ENCODE measurements around the gene C2CD4A. TPM values are rescaled to one million over a fixed set of nuclear protein-coding genes. Genes with fewer than 3 reads are reported as not detected.

The C2CD4A gene
- polyA plus RNA-seq, 4 donors: 1.0 to 2.3 TPM; not detected in 2

GRCh38 chr15:62099094-62099601, 32.4 kb downstream of the C2CD4A start:
- peaks cover 0 to 1% (median 0%) of the 10 kb centered on the region in 3 donors for H3K4me1 ChIP-seq (ENCODE audit: control insufficient read depth in 3 of 3, insufficient read depth in 2 of 3, low read depth in 1 of 3, low read length in 2 of 3)
- 55 to 72% (median 69%) methylated on average over 7 of the region's 7 CpGs for WGBS, 3 donors
- H3K9me3 ChIP-seq (ENCODE audit: control insufficient read depth in 2 of 2, insufficient read depth in 1 of 2, low read depth in 1 of 2, low read length in 1 of 2): no peaks in the 10 kb centered on the region
- no peaks in the 10 kb centered on the region for H3K27me3 ChIP-seq (ENCODE audit: control insufficient read depth in 3 of 3, insufficient read depth in 3 of 3, low read length in 3 of 3)
- DNase-seq: no peak
- FAIRE-seq: no peak
- H3K4me3 ChIP-seq (ENCODE audit: low read depth in 1 of 3, low read length in 3 of 3): no peak overlapping the region
- no peaks in the 10 kb centered on the region for H3K36me3 ChIP-seq (ENCODE audit: control insufficient read depth in 3 of 3, insufficient read depth in 2 of 3, low read depth in 1 of 3, low read length in 3 of 3)
- peak overlapping the region in 1 of 3 donors; percentile 52 for H3K27ac ChIP-seq (ENCODE audit: low read depth in 1 of 3, low read length in 2 of 3)

- no peaks in the 10 kb centered on the region for H3K36me3 ChIP-seq (ENCODE audit: control insufficient read depth in 3 of 3, insufficient read depth in 2 of 3, low read depth in 1 of 3, low read length in 3 of 3)
- FAIRE-seq: no peak
- peaks cover 0 to 6% of the 10 kb centered on the region in 2 donors for H3K9me3 ChIP-seq (ENCODE audit: control insufficient read depth in 2 of 2, insufficient read depth in 1 of 2, low read depth in 1 of 2, low read length in 1 of 2)
- no peak overlapping the region for H3K4me3 ChIP-seq (ENCODE audit: low read depth in 1 of 3, low read length in 3 of 3)
- 88 to 93% (median 92%) methylated on average over 7 of the region's 7 CpGs for WGBS, 3 donors
- peaks cover 3 to 12% (median 4%) of the 10 kb centered on the region in 3 donors for H3K4me1 ChIP-seq (ENCODE audit: control insufficient read depth in 3 of 3, insufficient read depth in 2 of 3, low read depth in 1 of 3, low read length in 2 of 3)
- DNase-seq: no peak
- H3K27me3 ChIP-seq (ENCODE audit: control insufficient read depth in 3 of 3, insufficient read depth in 3 of 3, low read length in 3 of 3): no peaks in the 10 kb centered on the region
- H3K27ac ChIP-seq (ENCODE audit: low read depth in 1 of 3, low read length in 2 of 3): no peak overlapping the region
Measured at GRCh38 chr15:62103431-62103830, 36.7 kb downstream of the C2CD4A start.

- Histone ChIP-seq H3K4me1 (ENCODE audit: control insufficient read depth in 3 of 3, insufficient read depth in 2 of 3, low read depth in 1 of 3, low read length in 2 of 3) (peaks cover 3 to 15% (median 4%) of the 10 kb centered on the region in 3 donors), H3K27ac (ENCODE audit: low read depth in 1 of 3, low read length in 2 of 3) (no peak overlapping the region), H3K9me3 (ENCODE audit: control insufficient read depth in 2 of 2, insufficient read depth in 1 of 2, low read depth in 1 of 2, low read length in 1 of 2) (peaks cover 0 to 6% of the 10 kb centered on the region in 2 donors), H3K27me3 (ENCODE audit: control insufficient read depth in 3 of 3, insufficient read depth in 3 of 3, low read length in 3 of 3) (no peaks in the 10 kb centered on the region), H3K36me3 (ENCODE audit: control insufficient read depth in 3 of 3, insufficient read depth in 2 of 3, low read depth in 1 of 3, low read length in 3 of 3) (no peaks in the 10 kb centered on the region), H3K4me3 (ENCODE audit: low read depth in 1 of 3, low read length in 3 of 3) (no peak overlapping the region)
- FAIRE-seq (no peak), DNase-seq (no peak)
- 72 to 84% (median 80%) methylated on average over 3 of the region's 3 CpGs for WGBS, 3 donors
Measured at GRCh38 chr15:62104401-62104800, 37.6 kb downstream of the C2CD4A start.

DNA sequence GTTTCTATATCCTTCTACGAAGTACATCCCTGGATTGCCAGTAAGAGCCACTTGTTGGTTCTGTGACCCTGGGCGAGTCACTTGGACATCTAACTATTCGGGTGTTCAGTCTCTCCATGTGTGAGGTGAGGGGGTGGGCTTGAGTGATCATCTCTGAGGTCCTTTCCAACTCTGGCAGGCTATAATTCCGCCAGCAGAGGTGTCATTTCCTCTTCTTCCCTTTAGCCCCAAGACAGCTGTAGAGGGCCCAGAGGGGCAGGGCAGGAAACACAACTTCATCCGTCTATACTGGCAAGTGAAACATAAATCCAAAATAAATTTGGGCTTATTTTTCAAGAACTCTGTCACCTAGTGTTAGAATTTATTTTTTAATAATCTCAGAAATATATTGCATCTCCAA, 38.1 kb downstream of the C2CD4A start:
- no peak for FAIRE-seq
- 63 to 80% (median 78%) methylated on average over 5 of the region's 5 CpGs for WGBS, 3 donors
- no peaks in the 10 kb centered on the region for H3K36me3 ChIP-seq (ENCODE audit: control insufficient read depth in 3 of 3, insufficient read depth in 2 of 3, low read depth in 1 of 3, low read length in 3 of 3)

DNA sequence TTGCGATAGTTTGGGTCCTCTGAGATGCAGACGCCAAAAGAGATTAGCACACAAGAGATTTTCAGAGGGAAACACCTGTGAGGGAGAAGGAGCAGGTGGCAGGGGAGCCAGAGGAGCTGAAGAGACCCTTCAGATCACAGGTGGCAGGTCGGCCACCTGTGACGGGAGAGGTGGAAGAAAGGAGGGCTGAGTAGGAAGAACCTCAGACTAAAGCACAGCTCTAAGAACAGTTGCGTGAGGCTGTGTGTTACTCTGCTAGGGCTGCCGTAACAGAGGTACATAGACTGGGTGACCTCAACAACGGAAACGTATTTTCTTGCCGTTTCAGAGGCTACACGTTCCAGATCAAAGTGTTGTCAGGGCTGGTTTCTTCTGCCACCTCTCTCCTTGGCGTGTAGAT, 38.5 kb downstream of the C2CD4A start:
- no peak for DNase-seq
- Histone ChIP-seq H3K27ac (ENCODE audit: low read depth in 1 of 3, low read length in 2 of 3) (no peak overlapping the region), H3K27me3 (ENCODE audit: control insufficient read depth in 3 of 3, insufficient read depth in 3 of 3, low read length in 3 of 3) (no peaks in the 10 kb centered on the region), H3K4me3 (ENCODE audit: low read depth in 1 of 3, low read length in 3 of 3) (no peak overlapping the region), H3K9me3 (ENCODE audit: control insufficient read depth in 2 of 2, insufficient read depth in 1 of 2, low read depth in 1 of 2, low read length in 1 of 2) (peaks cover 0 to 6% of the 10 kb centered on the region in 2 donors), H3K4me1 (ENCODE audit: control insufficient read depth in 3 of 3, insufficient read depth in 2 of 3, low read depth in 1 of 3, low read length in 2 of 3) (peaks cover 4 to 20% (median 7%) of the 10 kb centered on the region in 3 donors), H3K36me3 (ENCODE audit: control insufficient read depth in 3 of 3, insufficient read depth in 2 of 3, low read depth in 1 of 3, low read length in 3 of 3) (no peaks in the 10 kb centered on the region)
- no peak for FAIRE-seq
- WGBS, 3 donors: 88 to 93% (median 92%) methylated on average over 11 of the region's 11 CpGs

More for the DNA sequence above, 38.1 kb downstream of the C2CD4A start:
- Histone ChIP-seq H3K4me3 (ENCODE audit: low read depth in 1 of 3, low read length in 3 of 3) (no peak overlapping the region), H3K4me1 (ENCODE audit: control insufficient read depth in 3 of 3, insufficient read depth in 2 of 3, low read depth in 1 of 3, low read length in 2 of 3) (peaks cover 3 to 17% (median 4%) of the 10 kb centered on the region in 3 donors), H3K27ac (ENCODE audit: low read depth in 1 of 3, low read length in 2 of 3) (no peak overlapping the region), H3K27me3 (ENCODE audit: control insufficient read depth in 3 of 3, insufficient read depth in 3 of 3, low read length in 3 of 3) (no peaks in the 10 kb centered on the region), H3K9me3 (ENCODE audit: control insufficient read depth in 2 of 2, insufficient read depth in 1 of 2, low read depth in 1 of 2, low read length in 1 of 2) (peaks cover 0 to 6% of the 10 kb centered on the region in 2 donors)
- DNase-seq: no peak

DNA sequence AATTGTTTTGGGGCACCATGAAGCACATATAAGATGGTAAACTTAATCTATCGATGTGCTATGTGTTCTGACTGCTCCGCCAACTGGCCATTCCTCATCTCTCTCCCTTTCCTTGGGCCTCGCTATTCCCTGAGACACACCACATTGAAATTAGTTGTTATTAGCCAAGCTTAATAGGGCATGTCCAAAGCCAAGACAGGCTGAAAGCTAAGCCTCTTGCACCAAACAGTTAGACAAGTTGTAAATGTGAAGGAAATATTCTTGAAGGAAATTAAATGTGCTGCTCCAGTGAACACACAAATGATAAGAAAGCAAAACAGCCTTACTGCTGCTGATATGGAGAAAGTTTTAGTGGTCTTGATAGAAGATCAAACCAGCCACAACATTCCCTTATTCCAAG, 39.3 kb downstream of the C2CD4A start:
- FAIRE-seq (no peak), DNase-seq (no peak)
- Histone ChIP-seq H3K4me3 (ENCODE audit: low read depth in 1 of 3, low read length in 3 of 3) (no peak overlapping the region), H3K4me1 (ENCODE audit: control insufficient read depth in 3 of 3, insufficient read depth in 2 of 3, low read depth in 1 of 3, low read length in 2 of 3) (peaks cover 7 to 29% (median 7%) of the 10 kb centered on the region in 3 donors), H3K36me3 (ENCODE audit: control insufficient read depth in 3 of 3, insufficient read depth in 2 of 3, low read depth in 1 of 3, low read length in 3 of 3) (no peaks in the 10 kb centered on the region), H3K27ac (ENCODE audit: low read depth in 1 of 3, low read length in 2 of 3) (no peak overlapping the region), H3K9me3 (ENCODE audit: control insufficient read depth in 2 of 2, insufficient read depth in 1 of 2, low read depth in 1 of 2, low read length in 1 of 2) (peaks cover 0 to 6% of the 10 kb centered on the region in 2 donors), H3K27me3 (ENCODE audit: control insufficient read depth in 3 of 3, insufficient read depth in 3 of 3, low read length in 3 of 3) (no peaks in the 10 kb centered on the region)
- WGBS, 3 donors: 96 to 99% (median 98%) methylated on average over 3 of the region's 3 CpGs

DNA sequence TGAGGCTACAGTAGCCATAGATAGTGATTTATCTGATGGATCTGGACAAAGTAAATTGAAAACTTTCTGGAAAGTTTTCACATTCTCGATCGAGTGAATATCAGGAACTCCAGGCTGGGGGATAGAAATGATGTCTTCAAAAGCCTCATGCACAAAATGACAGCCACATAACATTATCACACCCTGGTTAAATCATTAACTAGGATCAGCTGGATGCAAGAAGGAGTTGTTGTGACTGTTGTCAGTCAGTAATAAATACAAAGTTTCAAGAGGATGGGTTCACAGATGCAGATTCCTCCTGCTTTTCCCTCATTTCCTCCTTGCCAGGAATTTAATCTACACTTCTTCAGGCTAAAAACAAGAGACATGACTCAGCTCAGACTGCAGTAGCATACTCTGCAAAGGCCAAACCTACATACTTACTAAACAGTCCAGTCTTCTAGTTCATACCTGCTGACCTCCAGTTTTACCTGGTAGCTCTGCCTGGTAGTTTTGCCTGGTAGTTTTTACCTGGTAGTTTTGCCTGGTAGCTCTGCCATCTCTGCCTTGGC, 40.9 kb downstream of the C2CD4A start:
- peaks cover 0 to 6% of the 10 kb centered on the region in 2 donors for H3K9me3 ChIP-seq (ENCODE audit: control insufficient read depth in 2 of 2, insufficient read depth in 1 of 2, low read depth in 1 of 2, low read length in 1 of 2)
- no peak for FAIRE-seq
- H3K27me3 ChIP-seq (ENCODE audit: control insufficient read depth in 3 of 3, insufficient read depth in 3 of 3, low read length in 3 of 3): no peaks in the 10 kb centered on the region
- H3K4me3 ChIP-seq (ENCODE audit: low read depth in 1 of 3, low read length in 3 of 3): no peak overlapping the region
- peak overlapping the region in 1 of 3 donors; percentile 54 for H3K27ac ChIP-seq (ENCODE audit: low read depth in 1 of 3, low read length in 2 of 3)
- peaks cover 7 to 37% (median 9%) of the 10 kb centered on the region in 3 donors for H3K4me1 ChIP-seq (ENCODE audit: control insufficient read depth in 3 of 3, insufficient read depth in 2 of 3, low read depth in 1 of 3, low read length in 2 of 3)
- WGBS, 3 donors: 10 to 60% (median 37%) methylated on average over 2 of the region's 2 CpGs
- no peaks in the 10 kb centered on the region for H3K36me3 ChIP-seq (ENCODE audit: control insufficient read depth in 3 of 3, insufficient read depth in 2 of 3, low read depth in 1 of 3, low read length in 3 of 3)
- DNase-seq: peak; percentile 53 to 74

DNA sequence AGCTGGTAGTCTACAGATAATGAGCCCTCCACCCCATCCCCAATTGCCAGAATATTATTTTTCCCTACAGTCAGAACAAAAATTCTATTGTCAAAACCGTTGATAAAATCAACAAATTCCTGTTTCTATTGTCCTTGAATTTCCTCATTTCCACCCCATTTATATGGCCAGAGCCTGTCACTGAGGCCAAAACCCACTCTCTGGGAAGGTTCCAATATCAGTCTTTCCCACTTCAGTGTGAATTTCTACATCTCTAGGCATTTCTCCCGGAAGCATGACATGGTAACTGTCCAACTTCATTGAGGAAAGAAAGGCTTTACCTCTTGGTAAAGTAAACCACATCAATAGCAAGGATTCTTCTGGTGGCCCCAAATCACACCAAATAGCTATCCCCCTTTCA, 41.6 kb downstream of the C2CD4A start:
- 56 to 65% (median 62%) methylated on average over 2 of the region's 2 CpGs for WGBS, 3 donors
- Histone ChIP-seq H3K36me3 (ENCODE audit: control insufficient read depth in 3 of 3, insufficient read depth in 2 of 3, low read depth in 1 of 3, low read length in 3 of 3) (no peaks in the 10 kb centered on the region), H3K9me3 (ENCODE audit: control insufficient read depth in 2 of 2, insufficient read depth in 1 of 2, low read depth in 1 of 2, low read length in 1 of 2) (peaks cover 0 to 6% of the 10 kb centered on the region in 2 donors), H3K27ac (ENCODE audit: low read depth in 1 of 3, low read length in 2 of 3) (peak overlapping the region in 1 of 3 donors; percentile 54), H3K4me3 (ENCODE audit: low read depth in 1 of 3, low read length in 3 of 3) (no peak overlapping the region), H3K4me1 (ENCODE audit: control insufficient read depth in 3 of 3, insufficient read depth in 2 of 3, low read depth in 1 of 3, low read length in 2 of 3) (peaks cover 9 to 43% (median 11%) of the 10 kb centered on the region in 3 donors), H3K27me3 (ENCODE audit: control insufficient read depth in 3 of 3, insufficient read depth in 3 of 3, low read length in 3 of 3) (no peaks in the 10 kb centered on the region)
- FAIRE-seq (no peak), DNase-seq (no peak)
